H1 (cell line): ENCODE results near the gene KCNJ16. TPM values are rescaled to one million over a fixed set of nuclear protein-coding genes. Genes with fewer than 3 reads are reported as not detected.

Source experiments
- CHD1 ChIP-seq: IDR thresholded peaks from 2 replicates; pipeline ENCODE4 v1.6.1; 2012; ENCODE audit warnings: low read depth, low read length, improper control_type of control experiment
- EP300 ChIP-seq, 2 experiments: IDR thresholded peaks; 1 replicate in 1 of 2; 2 replicates in 1 of 2; pipeline ENCODE4 v1.6.1; 2011 to 2012; ENCODE audit warnings: low read depth in 2 of 2, low read length in 2 of 2, mild to moderate bottlenecking in 2 of 2, borderline replicate concordance in 1 of 2, inconsistent platforms in 1 of 2, moderate library complexity in 1 of 2
- JUND ChIP-seq: IDR thresholded peaks from 2 replicates; pipeline ENCODE4 v1.6.1; 2011; ENCODE audit warnings: mild to moderate bottlenecking, improper control_type of control experiment, low read length
- POLR2A ChIP-seq, 2 experiments: IDR thresholded peaks; 1 replicate in 1 of 2; 2 replicates in 1 of 2; pipeline ENCODE4 v1.6.1; 2011; ENCODE audit warnings: low read depth in 2 of 2, low read length in 2 of 2, mild to moderate bottlenecking in 2 of 2; ENCODE audit errors: control extremely low read depth in 1 of 2
- SIRT6 ChIP-seq: IDR thresholded peaks from one replicate; pipeline ENCODE4 v1.7.1; 2012; ENCODE audit warnings: low read length, inconsistent platforms
- SIX5 ChIP-seq: IDR thresholded peaks from 2 replicates; pipeline ENCODE4 v1.6.1; 2011; ENCODE audit warnings: mild to moderate bottlenecking, low read depth, low read length
- SP1 ChIP-seq: IDR thresholded peaks from 2 replicates; pipeline ENCODE4 v1.6.1; 2011; ENCODE audit warnings: low read depth, low read length
- TBP ChIP-seq: IDR thresholded peaks from 2 replicates; pipeline ENCODE4 v1.6.1; 2011; ENCODE audit warnings: low read depth, low read length, improper control_type of control experiment
- polyA plus RNA-seq, 7 experiments: library from polyadenylated mRNA; depleted of rRNA in 3 of 7; stranded (reverse) in 5 of 7; unstranded in 2 of 7; fragments of >200 nt in 5 of 7; fragments of 200-250 nt in 2 of 7; gene quantifications; 1 replicate in 5 of 7; 2 replicates in 1 of 7; 4 replicates in 1 of 7; pipeline versions ENCODE4 v1.2.1 to v1.2.3, GENCODE V29; 2011 to 2013; ENCODE audit warnings: missing spikeins in 2 of 7, mixed read lengths in 2 of 7
- total RNA-seq: library from RNA; stranded (reverse); fragmentation: NEBNext Ultra II Directional; extraction: Animal tissue kit (Norgen Biotek cat#: 25700); gene quantifications from 2 replicates; pipeline ENCODE4 v1.2.1, GENCODE V29; 2021
- TF ChIP-seq, protein P1 (sequence below): fragments of 300-600 bp; sonication (generic); IDR thresholded peaks from 2 replicates; pipeline ENCODE4 v1.7.1; 2012; ENCODE audit warnings: low read length, moderate library complexity, mild to moderate bottlenecking, inconsistent platforms; ENCODE audit not compliant: insufficient replicate concordance

KCNJ16 gene
- total and polyA plus RNA-seq, 2 of the 8 experiments (the other 6 are each of a cell fraction or from before 2014, with no cell fraction given) = not detected

DNA sequence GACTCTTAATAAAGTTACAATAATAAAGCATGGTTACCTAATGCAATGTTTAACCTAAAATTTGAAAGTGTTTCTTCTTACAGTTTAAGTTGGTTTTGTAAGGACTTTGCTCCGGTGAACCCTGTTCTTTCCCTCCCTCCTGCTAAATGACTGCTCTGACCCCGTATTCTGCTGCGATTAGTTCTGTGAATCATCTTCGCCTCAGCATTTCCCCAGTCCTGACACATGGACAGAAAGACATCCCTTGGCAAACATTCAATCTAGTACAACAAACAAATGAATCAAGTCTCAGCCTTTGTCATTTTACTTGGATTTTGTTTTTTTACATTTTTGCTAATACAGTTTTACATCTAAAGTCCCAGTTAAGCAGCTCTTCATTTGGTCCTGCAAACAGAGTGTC, 109.7 kb downstream of the KCNJ16 start (continued):
- TF ChIP-seq, protein P1, sequence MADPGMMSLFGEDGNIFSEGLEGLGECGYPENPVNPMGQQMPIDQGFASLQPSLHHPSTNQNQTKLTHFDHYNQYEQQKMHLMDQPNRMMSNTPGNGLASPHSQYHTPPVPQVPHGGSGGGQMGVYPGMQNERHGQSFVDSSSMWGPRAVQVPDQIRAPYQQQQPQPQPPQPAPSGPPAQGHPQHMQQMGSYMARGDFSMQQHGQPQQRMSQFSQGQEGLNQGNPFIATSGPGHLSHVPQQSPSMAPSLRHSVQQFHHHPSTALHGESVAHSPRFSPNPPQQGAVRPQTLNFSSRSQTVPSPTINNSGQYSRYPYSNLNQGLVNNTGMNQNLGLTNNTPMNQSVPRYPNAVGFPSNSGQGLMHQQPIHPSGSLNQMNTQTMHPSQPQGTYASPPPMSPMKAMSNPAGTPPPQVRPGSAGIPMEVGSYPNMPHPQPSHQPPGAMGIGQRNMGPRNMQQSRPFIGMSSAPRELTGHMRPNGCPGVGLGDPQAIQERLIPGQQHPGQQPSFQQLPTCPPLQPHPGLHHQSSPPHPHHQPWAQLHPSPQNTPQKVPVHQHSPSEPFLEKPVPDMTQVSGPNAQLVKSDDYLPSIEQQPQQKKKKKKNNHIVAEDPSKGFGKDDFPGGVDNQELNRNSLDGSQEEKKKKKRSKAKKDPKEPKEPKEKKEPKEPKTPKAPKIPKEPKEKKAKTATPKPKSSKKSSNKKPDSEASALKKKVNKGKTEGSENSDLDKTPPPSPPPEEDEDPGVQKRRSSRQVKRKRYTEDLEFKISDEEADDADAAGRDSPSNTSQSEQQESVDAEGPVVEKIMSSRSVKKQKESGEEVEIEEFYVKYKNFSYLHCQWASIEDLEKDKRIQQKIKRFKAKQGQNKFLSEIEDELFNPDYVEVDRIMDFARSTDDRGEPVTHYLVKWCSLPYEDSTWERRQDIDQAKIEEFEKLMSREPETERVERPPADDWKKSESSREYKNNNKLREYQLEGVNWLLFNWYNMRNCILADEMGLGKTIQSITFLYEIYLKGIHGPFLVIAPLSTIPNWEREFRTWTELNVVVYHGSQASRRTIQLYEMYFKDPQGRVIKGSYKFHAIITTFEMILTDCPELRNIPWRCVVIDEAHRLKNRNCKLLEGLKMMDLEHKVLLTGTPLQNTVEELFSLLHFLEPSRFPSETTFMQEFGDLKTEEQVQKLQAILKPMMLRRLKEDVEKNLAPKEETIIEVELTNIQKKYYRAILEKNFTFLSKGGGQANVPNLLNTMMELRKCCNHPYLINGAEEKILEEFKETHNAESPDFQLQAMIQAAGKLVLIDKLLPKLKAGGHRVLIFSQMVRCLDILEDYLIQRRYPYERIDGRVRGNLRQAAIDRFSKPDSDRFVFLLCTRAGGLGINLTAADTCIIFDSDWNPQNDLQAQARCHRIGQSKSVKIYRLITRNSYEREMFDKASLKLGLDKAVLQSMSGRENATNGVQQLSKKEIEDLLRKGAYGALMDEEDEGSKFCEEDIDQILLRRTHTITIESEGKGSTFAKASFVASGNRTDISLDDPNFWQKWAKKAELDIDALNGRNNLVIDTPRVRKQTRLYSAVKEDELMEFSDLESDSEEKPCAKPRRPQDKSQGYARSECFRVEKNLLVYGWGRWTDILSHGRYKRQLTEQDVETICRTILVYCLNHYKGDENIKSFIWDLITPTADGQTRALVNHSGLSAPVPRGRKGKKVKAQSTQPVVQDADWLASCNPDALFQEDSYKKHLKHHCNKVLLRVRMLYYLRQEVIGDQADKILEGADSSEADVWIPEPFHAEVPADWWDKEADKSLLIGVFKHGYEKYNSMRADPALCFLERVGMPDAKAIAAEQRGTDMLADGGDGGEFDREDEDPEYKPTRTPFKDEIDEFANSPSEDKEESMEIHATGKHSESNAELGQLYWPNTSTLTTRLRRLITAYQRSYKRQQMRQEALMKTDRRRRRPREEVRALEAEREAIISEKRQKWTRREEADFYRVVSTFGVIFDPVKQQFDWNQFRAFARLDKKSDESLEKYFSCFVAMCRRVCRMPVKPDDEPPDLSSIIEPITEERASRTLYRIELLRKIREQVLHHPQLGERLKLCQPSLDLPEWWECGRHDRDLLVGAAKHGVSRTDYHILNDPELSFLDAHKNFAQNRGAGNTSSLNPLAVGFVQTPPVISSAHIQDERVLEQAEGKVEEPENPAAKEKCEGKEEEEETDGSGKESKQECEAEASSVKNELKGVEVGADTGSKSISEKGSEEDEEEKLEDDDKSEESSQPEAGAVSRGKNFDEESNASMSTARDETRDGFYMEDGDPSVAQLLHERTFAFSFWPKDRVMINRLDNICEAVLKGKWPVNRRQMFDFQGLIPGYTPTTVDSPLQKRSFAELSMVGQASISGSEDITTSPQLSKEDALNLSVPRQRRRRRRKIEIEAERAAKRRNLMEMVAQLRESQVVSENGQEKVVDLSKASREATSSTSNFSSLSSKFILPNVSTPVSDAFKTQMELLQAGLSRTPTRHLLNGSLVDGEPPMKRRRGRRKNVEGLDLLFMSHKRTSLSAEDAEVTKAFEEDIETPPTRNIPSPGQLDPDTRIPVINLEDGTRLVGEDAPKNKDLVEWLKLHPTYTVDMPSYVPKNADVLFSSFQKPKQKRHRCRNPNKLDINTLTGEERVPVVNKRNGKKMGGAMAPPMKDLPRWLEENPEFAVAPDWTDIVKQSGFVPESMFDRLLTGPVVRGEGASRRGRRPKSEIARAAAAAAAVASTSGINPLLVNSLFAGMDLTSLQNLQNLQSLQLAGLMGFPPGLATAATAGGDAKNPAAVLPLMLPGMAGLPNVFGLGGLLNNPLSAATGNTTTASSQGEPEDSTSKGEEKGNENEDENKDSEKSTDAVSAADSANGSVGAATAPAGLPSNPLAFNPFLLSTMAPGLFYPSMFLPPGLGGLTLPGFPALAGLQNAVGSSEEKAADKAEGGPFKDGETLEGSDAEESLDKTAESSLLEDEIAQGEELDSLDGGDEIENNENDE = no peak
- TF ChIP-seq POLR2A (IDR thresholded peaks at IDR 0.05; ENCODE audit: control extremely low read depth in 1 of 2, low read depth in 2 of 2, low read length in 2 of 2) = no peak
- no peak for TF ChIP-seq SIRT6
- no peak for TF ChIP-seq CHD1
- TF ChIP-seq SIX5 = no peak
- no peak for TF ChIP-seq EP300 (IDR thresholded peaks at IDR 0.05; ENCODE audit: borderline replicate concordance in 1 of 2, low read depth in 2 of 2, low read length in 2 of 2)
- TF ChIP-seq TBP = no peak
- TF ChIP-seq JUND = no peak
- no peak for TF ChIP-seq SP1
